OCI-LY7 (cell line): ENCODE measurements around the gene AUTS2. TPM values are rescaled to one million over a fixed set of nuclear protein-coding genes. Genes with fewer than 3 reads are reported as not detected.

ENCODE experiments used
- BruUV-seq: library from RNA; stranded (reverse); fragments of 400-500 nt; replicated peaks from 2 replicates; lab custom pipeline; 2021; lab: Mats Ljungman, UMichigan
- CTCF ChIA-PET: fragments of 300-600 bp; sonication (Branson Sonifier 250); formaldehyde crosslinking; loops from one replicate; lab custom pipeline; 2022; ENCODE audit warnings: antibody characterized with exemption; ENCODE audit not compliant: unreplicated experiment; lab: Charles Lee
- POLR2A ChIA-PET: fragments of 300-600 bp; sonication (Branson Sonifier 250); formaldehyde crosslinking; loops from one replicate; lab custom pipeline; 2022; ENCODE audit warnings: antibody characterized with exemption; lab: Charles Lee
- DNase-seq: peaks from one replicate; pipeline ENCODE4 v3.0.0-alpha.2; 2015; ENCODE audit warnings: low spot score
- H2AFZ ChIP-seq: fragments of 200-600 bp; sonication (generic), shearing (Covaris generic); 2 replicates; pipeline ENCODE4 v1.6.1; 2014; ENCODE audit warnings: mild to moderate bottlenecking, antibody characterized with exemption, low read length, moderate library complexity
- H3K27ac ChIP-seq: fragments of 200-600 bp; sonication (generic); 2 replicates; pipeline ENCODE4 v1.5.1; 2014; ENCODE audit warnings: mixed run types, low read depth, mild to moderate bottlenecking, moderate library complexity, low read length, inconsistent platforms; ENCODE audit not compliant: poor library complexity, severe bottlenecking
- H3K36me3 ChIP-seq: fragments of 200-600 bp; sonication (generic); 2 replicates; pipeline ENCODE4 v1.6.1; 2014; ENCODE audit warnings: mild to moderate bottlenecking, antibody characterized with exemption, low read length, moderate library complexity, mixed read lengths; ENCODE audit not compliant: insufficient read depth
- H3K4me1 ChIP-seq: fragments of 200-600 bp; sonication (generic); 2 replicates; pipeline ENCODE4 v1.5.1; 2014; ENCODE audit warnings: mild to moderate bottlenecking, low read length; ENCODE audit not compliant: insufficient read depth, poor library complexity, severe bottlenecking
- H3K4me2 ChIP-seq: fragments of 200-600 bp; sonication (generic); 2 replicates; pipeline ENCODE4 v1.6.1; 2014; ENCODE audit warnings: mild to moderate bottlenecking, low read length
- H3K4me3 ChIP-seq: fragments of 200-600 bp; sonication (generic); 2 replicates; pipeline ENCODE4 v1.5.1; 2014; ENCODE audit warnings: mild to moderate bottlenecking, low read depth, low read length; ENCODE audit not compliant: poor library complexity, severe bottlenecking
- H3K79me2 ChIP-seq: fragments of 200-600 bp; sonication (generic); 2 replicates; pipeline ENCODE4 v1.6.1; 2016; ENCODE audit warnings: low read depth, mild to moderate bottlenecking, low read length, moderate library complexity, mixed read lengths; ENCODE audit not compliant: insufficient read depth
- H3K9me2 ChIP-seq: fragments of 200-600 bp; sonication (generic); 2 replicates; pipeline ENCODE4 v1.6.1; 2016; ENCODE audit warnings: mild to moderate bottlenecking, low read length, mixed read lengths; ENCODE audit not compliant: insufficient read depth
- H3K9me3 ChIP-seq: fragments of 200-600 bp; sonication (generic); 2 replicates; pipeline ENCODE4 v1.6.1; 2014; ENCODE audit warnings: mild to moderate bottlenecking, mixed run types, low read length, mixed read lengths
- H4K20me1 ChIP-seq: fragments of 200-600 bp; sonication (generic); 2 replicates; pipeline ENCODE4 v1.6.1; 2014; ENCODE audit warnings: mild to moderate bottlenecking, antibody characterized with exemption, low read length, moderate library complexity, mixed read lengths; ENCODE audit not compliant: insufficient read depth
- CTCF ChIP-seq: fragments of 200-600 bp; sonication (generic); conservative IDR thresholded peaks from 2 replicates; pipeline ENCODE4 v1.5.1; 2014; ENCODE audit warnings: mild to moderate bottlenecking, antibody characterized with exemption, low read length, moderate library complexity, mixed read lengths
- EZH2phosphoT487 ChIP-seq: fragments of 200-600 bp; sonication (generic); IDR thresholded peaks from 2 replicates; pipeline ENCODE4 v1.6.1; 2018; ENCODE audit warnings: low read depth, borderline replicate concordance, mild to moderate bottlenecking, mixed run types, antibody characterized with exemption, low read length, moderate library complexity, mixed read lengths
- intact Hi-C: fragments of 100-400 bp; cut with micrococcal nuclease; formaldehyde crosslinking; loops from one replicate; pipeline ENCODE4 v1.10.0; 2022; ENCODE audit not compliant: unreplicated experiment
- total RNA-seq, 2 experiments: library from RNA; depleted of rRNA in 1 of 2; stranded (reverse); fragments of >200 nt in 1 of 2; shearing (Covaris generic) in 1 of 2; gene quantifications; 2 replicates each; pipeline ENCODE4 v1.2.3, GENCODE V29; 2014 to 2022

AUTS2 gene
- total RNA-seq, 2 experiments from 2014 or later: 37.9 to 78.5 TPM

DNA sequence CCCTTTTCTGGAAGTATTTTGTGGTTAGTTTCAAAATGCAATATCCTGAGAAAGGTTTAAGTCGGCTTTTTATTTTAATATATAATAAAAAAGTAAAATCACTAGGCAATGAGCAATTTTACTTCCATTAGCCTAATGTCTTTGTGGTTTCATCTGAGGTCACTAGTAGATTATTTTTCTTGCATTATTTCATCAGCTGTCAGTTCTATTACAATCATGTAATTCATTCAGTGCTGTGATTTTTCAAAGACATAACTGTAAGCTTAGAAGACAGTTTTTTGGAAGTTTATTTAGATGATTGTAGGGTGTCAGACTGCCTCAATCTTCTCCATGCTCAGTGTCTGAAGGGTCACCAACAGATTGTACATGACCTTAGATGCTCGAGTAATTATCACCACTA is 965.7 kb downstream of the AUTS2 start:
- intact Hi-C loops: no loop called here
- no peak for DNase-seq
- Histone ChIP-seq H3K36me3 (no peaks in the 10 kb centered on the region), H3K9me3 (no peaks in the 10 kb centered on the region), H3K4me1 (no peaks in the 10 kb centered on the region), H4K20me1 (no peaks in the 10 kb centered on the region), H3K79me2 (no peaks in the 10 kb centered on the region), H2AFZ (no peak overlapping the region), H3K4me3 (no peak overlapping the region), H3K9me2 (no peaks in the 10 kb centered on the region), H3K4me2 (no peak overlapping the region), H3K27ac (no peak overlapping the region)
- no peak for TF ChIP-seq EZH2phosphoT487
- TF ChIP-seq CTCF: no peak
- ChIA-PET POLR2A (interaction anchor here (0.6 to 1.4 kb wide), 3 partner anchors 9 to 379 kb away, joined by 3 to 4 read pairs (median 3); no protein-coding TSS in a partner anchor), CTCF (no interaction called here)
- no TSS peak for BruUV-seq

DNA sequence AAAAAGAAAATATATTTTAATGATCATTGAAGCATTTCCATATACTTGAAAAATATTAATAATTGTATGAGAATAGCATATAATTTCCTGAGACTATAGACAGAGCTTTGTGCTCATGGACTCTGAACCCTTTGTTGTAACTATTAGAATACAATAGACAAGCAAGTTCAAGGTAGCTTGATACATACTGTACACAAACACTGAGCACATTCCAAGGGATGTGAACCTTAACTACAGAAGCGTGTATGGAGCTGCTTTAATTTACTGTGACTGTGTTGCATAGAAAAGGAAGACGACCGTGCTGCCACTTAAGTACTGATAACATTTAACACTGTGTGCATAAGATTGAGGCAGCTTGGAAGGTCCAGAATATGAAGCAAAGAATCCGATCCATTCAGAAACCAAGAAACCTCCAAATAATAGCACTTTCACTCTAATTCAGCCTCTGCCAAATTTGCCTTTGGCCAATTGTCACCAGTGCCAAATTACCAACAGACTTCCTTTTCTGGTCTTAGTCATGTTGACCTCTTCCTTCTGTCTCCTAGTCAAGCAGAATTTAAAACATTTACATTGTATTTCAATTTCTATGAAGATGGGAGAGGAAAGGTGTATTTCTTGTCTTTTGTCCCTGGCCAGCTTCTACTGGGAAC is 967.6 kb downstream of the AUTS2 start:
- H3K36me3 ChIP-seq: no peaks in the 10 kb centered on the region
- H3K4me3 ChIP-seq: no peak overlapping the region
- H3K79me2 ChIP-seq: no peaks in the 10 kb centered on the region
- no peak overlapping the region for H2AFZ ChIP-seq
- no peaks in the 10 kb centered on the region for H4K20me1 ChIP-seq
- ChIA-PET POLR2A (interaction anchor here (0.7 kb wide), 1 partner anchor 20 kb away, joined by 4 read pairs; no protein-coding TSS in a partner anchor), CTCF (no interaction called here)
- no peak overlapping the region for H3K4me2 ChIP-seq
- intact Hi-C loops: loop anchor here (5.0 kb wide), 1 partner anchor 334 kb away; no protein-coding TSS in a partner anchor
- H3K27ac ChIP-seq: no peak overlapping the region
- H3K9me3 ChIP-seq: no peaks in the 10 kb centered on the region
- TF ChIP-seq CTCF: no peak
- no peak for TF ChIP-seq EZH2phosphoT487
- no peaks in the 10 kb centered on the region for H3K4me1 ChIP-seq
- no peak for DNase-seq
- no peaks in the 10 kb centered on the region for H3K9me2 ChIP-seq
- BruUV-seq: no TSS peak

DNA sequence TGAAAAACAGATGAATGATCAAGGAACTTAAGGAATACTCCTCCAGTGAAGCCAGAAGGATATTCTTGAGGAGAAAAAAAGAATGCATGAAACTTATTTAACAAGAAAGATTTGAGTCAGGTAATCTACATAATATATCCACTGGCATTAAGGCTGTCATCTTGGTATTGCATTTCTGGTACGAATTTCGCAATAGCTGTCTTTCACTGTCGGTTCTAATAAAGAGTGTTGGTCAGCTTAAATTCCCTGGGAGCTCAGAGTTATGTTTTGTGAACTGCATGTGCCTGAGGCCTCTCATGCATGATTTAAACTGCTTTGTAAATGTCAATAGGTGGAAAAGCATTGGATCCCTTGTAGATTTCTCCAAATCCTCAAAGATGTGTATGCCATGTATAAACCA is 968.4 kb downstream of the AUTS2 start:
- Histone ChIP-seq H4K20me1 (no peaks in the 10 kb centered on the region), H3K79me2 (no peaks in the 10 kb centered on the region), H3K27ac (no peak overlapping the region), H3K9me3 (no peaks in the 10 kb centered on the region), H3K4me3 (no peak overlapping the region), H3K36me3 (no peaks in the 10 kb centered on the region), H3K4me1 (no peaks in the 10 kb centered on the region), H3K4me2 (no peak overlapping the region), H2AFZ (no peak overlapping the region), H3K9me2 (no peaks in the 10 kb centered on the region)
- POLR2A ChIA-PET: no interaction called here
- no TSS peak for BruUV-seq
- intact Hi-C loops: loop anchor here (5.0 kb wide), 1 partner anchor 334 kb away; no protein-coding TSS in a partner anchor
- DNase-seq: no peak
- CTCF ChIA-PET: no interaction called here
- TF ChIP-seq EZH2phosphoT487 (no peak), CTCF (no peak)
